Neural progenitor cell (in vitro differentiated cells): ENCODE data around the gene ZNF511. TPM values are rescaled to one million over a fixed set of nuclear protein-coding genes. Genes with fewer than 3 reads are reported as not detected.

Experiments used
- DNase-seq: peaks from one replicate; pipeline ENCODE4 v3.0.0-alpha.2; 2016; ENCODE audit warnings: low spot score
- H2AFZ ChIP-seq: fragments of 200-600 bp; sonication (generic); replicated peaks from 2 replicates; pipeline ENCODE4 v1.6.1; 2016; ENCODE audit warnings: antibody characterized with exemption
- H3F3A ChIP-seq: fragments of 200-600 bp; sonication (generic); 2 replicates; pipeline ENCODE4 v1.6.1; 2016; ENCODE audit warnings: antibody characterized with exemption, low read depth
- H3K27ac ChIP-seq: fragments of 200-600 bp; sonication (generic); 2 replicates; pipeline ENCODE4 v1.5.1; 2016; ENCODE audit warnings: mild to moderate bottlenecking
- H3K27me3 ChIP-seq: fragments of 200-600 bp; sonication (generic); 2 replicates; pipeline ENCODE4 v1.6.1; 2016; ENCODE audit warnings: mild to moderate bottlenecking, moderate library complexity
- H3K36me3 ChIP-seq: fragments of 200-600 bp; sonication (generic); 2 replicates; pipeline ENCODE4 v1.5.1; 2016
- H3K4me1 ChIP-seq: fragments of 200-600 bp; sonication (generic); 2 replicates; pipeline ENCODE4 v1.6.1; 2016; ENCODE audit warnings: mixed run types
- H3K4me2 ChIP-seq: fragments of 200-600 bp; sonication (generic); 2 replicates; pipeline ENCODE4 v1.6.1; 2016
- H3K4me3 ChIP-seq: fragments of 200-600 bp; sonication (generic); 2 replicates; pipeline ENCODE4 v1.5.1; 2016
- H3K79me2 ChIP-seq: fragments of 200-600 bp; sonication (generic); 2 replicates; pipeline ENCODE4 v1.6.1; 2016; ENCODE audit warnings: low read depth
- H3K9ac ChIP-seq: fragments of 200-600 bp; sonication (generic); 2 replicates; pipeline ENCODE4 v1.6.1; 2016
- H3K9me3 ChIP-seq: fragments of 200-600 bp; sonication (generic); 2 replicates; pipeline ENCODE4 v1.5.1; 2016; ENCODE audit warnings: low read depth
- H4K20me1 ChIP-seq: fragments of 200-600 bp; sonication (generic); 2 replicates; pipeline ENCODE4 v1.6.1; 2016; ENCODE audit warnings: low read depth
- H3K27ac Mint-ChIP-seq: 3 replicates; pipeline ENCODE4 v1.8.0; 2021; ENCODE audit warnings: mixed read lengths
- H3K27me3 Mint-ChIP-seq: 2 replicates; pipeline ENCODE4 v1.8.0; 2022; ENCODE audit warnings: low read depth, mild to moderate bottlenecking, inconsistent platforms, moderate library complexity, mixed read lengths; ENCODE audit not compliant: insufficient read depth
- H3K36me3 Mint-ChIP-seq: 3 replicates; pipeline ENCODE4 v1.8.0; 2021; ENCODE audit warnings: mixed read lengths
- H3K4me1 Mint-ChIP-seq: 3 replicates; pipeline ENCODE4 v1.8.0; 2021; ENCODE audit warnings: mixed read lengths
- H3K4me3 Mint-ChIP-seq: 3 replicates; pipeline ENCODE4 v1.8.0; 2021; ENCODE audit warnings: mild to moderate bottlenecking, moderate library complexity, mixed read lengths
- H3K9me3 Mint-ChIP-seq: 3 replicates; pipeline ENCODE4 v1.8.0; 2020; ENCODE audit warnings: mixed read lengths
- EZH2 ChIP-seq: fragments of 200-600 bp; sonication (generic); IDR thresholded peaks from 2 replicates; pipeline ENCODE4 v1.6.1; 2017; ENCODE audit warnings: antibody characterized with exemption, mild to moderate bottlenecking, moderate library complexity
- EZH2phosphoT487 ChIP-seq: fragments of 200-600 bp; sonication (generic); IDR thresholded peaks from 2 replicates; pipeline ENCODE4 v1.6.1; 2017; ENCODE audit warnings: antibody characterized with exemption
- total RNA-seq: library from RNA; depleted of rRNA; stranded (reverse); fragments of >200 nt; gene quantifications from 2 replicates; pipeline ENCODE4 v1.2.3, GENCODE V29; 2015; ENCODE audit warnings: low replicate concordance
- TF ChIP-seq, protein P1 (sequence below): fragments of 200-600 bp; sonication (generic); IDR thresholded peaks from 2 replicates; pipeline ENCODE4 v1.5.1; 2017; ENCODE audit warnings: antibody characterized with exemption, mild to moderate bottlenecking

The ZNF511 gene
- total RNA-seq, 1 donor from 2014 or later, result 44.4 TPM

GRCh38 chr10:133298466-133298865 is 10.2 kb upstream of the ZNF511 start:
- H2AFZ ChIP-seq, result no peak overlapping the region
- no peaks in the 10 kb centered on the region for H3K36me3 ChIP-seq
- no peaks in the 10 kb centered on the region for H3K4me1 ChIP-seq
- Mint-ChIP-seq H3K27me3 (peaks cover 3% of the 10 kb centered on the region), H3K36me3 (peaks cover 25% of the 10 kb centered on the region), H3K27ac (no peak overlapping the region), H3K4me3 (no peak overlapping the region), H3K4me1 (no peaks in the 10 kb centered on the region), H3K9me3 (no peaks in the 10 kb centered on the region)
- DNase-seq, result no peak
- H3K4me2 ChIP-seq, result no peak overlapping the region
- H3K27ac ChIP-seq, result no peak overlapping the region
- H3F3A ChIP-seq, result no peaks in the 10 kb centered on the region
- no peak overlapping the region for H3K9ac ChIP-seq
- peaks cover 10% of the 10 kb centered on the region for H3K79me2 ChIP-seq
- no peak overlapping the region for H3K4me3 ChIP-seq
- peaks cover 10% of the 10 kb centered on the region for H4K20me1 ChIP-seq
- TF ChIP-seq, protein P1, sequence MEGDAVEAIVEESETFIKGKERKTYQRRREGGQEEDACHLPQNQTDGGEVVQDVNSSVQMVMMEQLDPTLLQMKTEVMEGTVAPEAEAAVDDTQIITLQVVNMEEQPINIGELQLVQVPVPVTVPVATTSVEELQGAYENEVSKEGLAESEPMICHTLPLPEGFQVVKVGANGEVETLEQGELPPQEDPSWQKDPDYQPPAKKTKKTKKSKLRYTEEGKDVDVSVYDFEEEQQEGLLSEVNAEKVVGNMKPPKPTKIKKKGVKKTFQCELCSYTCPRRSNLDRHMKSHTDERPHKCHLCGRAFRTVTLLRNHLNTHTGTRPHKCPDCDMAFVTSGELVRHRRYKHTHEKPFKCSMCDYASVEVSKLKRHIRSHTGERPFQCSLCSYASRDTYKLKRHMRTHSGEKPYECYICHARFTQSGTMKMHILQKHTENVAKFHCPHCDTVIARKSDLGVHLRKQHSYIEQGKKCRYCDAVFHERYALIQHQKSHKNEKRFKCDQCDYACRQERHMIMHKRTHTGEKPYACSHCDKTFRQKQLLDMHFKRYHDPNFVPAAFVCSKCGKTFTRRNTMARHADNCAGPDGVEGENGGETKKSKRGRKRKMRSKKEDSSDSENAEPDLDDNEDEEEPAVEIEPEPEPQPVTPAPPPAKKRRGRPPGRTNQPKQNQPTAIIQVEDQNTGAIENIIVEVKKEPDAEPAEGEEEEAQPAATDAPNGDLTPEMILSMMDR, result no peak
- TF ChIP-seq EZH2phosphoT487 (no peak), EZH2 (no peak)
- H3K9me3 ChIP-seq, result no peaks in the 10 kb centered on the region
- no peaks in the 10 kb centered on the region for H3K27me3 ChIP-seq

DNA sequence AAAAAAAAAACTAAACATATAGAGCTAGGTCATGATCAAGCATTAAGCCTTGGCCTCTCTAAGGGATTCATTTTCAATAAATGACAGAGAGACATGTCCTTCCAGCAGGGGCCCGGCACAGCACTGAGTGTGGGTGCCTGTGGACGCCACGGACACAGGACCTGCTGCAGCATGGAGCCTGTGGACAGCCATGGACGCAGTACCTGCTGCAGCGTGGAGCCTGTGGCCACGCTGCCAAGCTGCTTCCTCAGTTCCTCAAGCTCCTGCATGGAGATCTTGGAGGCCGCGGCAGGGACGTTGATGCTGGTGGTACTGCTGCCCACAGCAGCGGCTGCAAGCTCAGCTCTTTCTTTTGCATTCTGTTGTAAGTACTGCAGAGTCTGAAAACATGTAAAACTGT is 9.5 kb upstream of the ZNF511 start:
- no peak overlapping the region for H3K4me3 ChIP-seq
- Mint-ChIP-seq H3K27me3 (peaks cover 3% of the 10 kb centered on the region), H3K4me1 (no peaks in the 10 kb centered on the region), H3K9me3 (no peaks in the 10 kb centered on the region), H3K36me3 (peaks cover 25% of the 10 kb centered on the region), H3K27ac (no peak overlapping the region), H3K4me3 (no peak overlapping the region)
- no peaks in the 10 kb centered on the region for H3F3A ChIP-seq
- peaks cover 17% of the 10 kb centered on the region for H3K79me2 ChIP-seq
- H3K4me1 ChIP-seq, result no peaks in the 10 kb centered on the region
- TF ChIP-seq EZH2phosphoT487 (no peak), EZH2 (no peak)
- TF ChIP-seq, protein P1, result no peak
- H3K4me2 ChIP-seq, result no peak overlapping the region
- no peak overlapping the region for H3K27ac ChIP-seq
- peaks cover 17% of the 10 kb centered on the region for H4K20me1 ChIP-seq
- no peak overlapping the region for H3K9ac ChIP-seq
- H3K9me3 ChIP-seq, result no peaks in the 10 kb centered on the region
- no peak for DNase-seq
- no peak overlapping the region for H2AFZ ChIP-seq
- H3K36me3 ChIP-seq, result no peaks in the 10 kb centered on the region
- H3K27me3 ChIP-seq, result no peaks in the 10 kb centered on the region

DNA sequence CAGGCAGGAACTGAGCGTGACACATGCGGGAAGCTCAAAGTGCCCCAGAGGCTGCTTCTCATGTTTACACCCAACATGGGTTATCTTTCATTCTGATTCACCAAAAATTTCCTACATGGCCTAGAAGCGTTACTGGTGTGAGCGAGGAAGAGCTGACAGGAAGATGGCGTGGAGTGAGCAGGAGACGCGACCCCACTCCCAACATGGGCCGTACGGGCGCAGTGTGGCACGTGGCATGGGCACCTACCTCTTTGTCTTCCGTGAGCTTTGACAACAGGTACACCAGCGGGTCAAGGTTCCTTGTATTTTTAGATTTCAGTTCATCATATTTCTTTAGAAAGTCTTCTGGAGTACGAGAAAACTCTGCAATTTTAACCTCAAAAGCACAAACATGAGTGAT is 9.0 kb upstream of the ZNF511 start:
- H3K9me3 Mint-ChIP-seq, result no peaks in the 10 kb centered on the region
- H3K4me3 ChIP-seq, result no peak overlapping the region
- peaks cover 22% of the 10 kb centered on the region for H3K79me2 ChIP-seq
- H3K4me3 Mint-ChIP-seq, result no peak overlapping the region
- H3K4me2 ChIP-seq, result no peak overlapping the region
- no peaks in the 10 kb centered on the region for H3K27me3 ChIP-seq
- no peaks in the 10 kb centered on the region for H3K9me3 ChIP-seq
- H3K36me3 ChIP-seq, result no peaks in the 10 kb centered on the region
- peaks cover 19% of the 10 kb centered on the region for H4K20me1 ChIP-seq
- no peak for TF ChIP-seq EZH2phosphoT487
- TF ChIP-seq EZH2, result no peak
- TF ChIP-seq, protein P1, result no peak
- H3K27ac ChIP-seq, result no peak overlapping the region
- no peak overlapping the region for H2AFZ ChIP-seq
- H3K9ac ChIP-seq, result no peak overlapping the region
- H3K36me3 Mint-ChIP-seq, result peaks cover 22% of the 10 kb centered on the region
- no peak overlapping the region for H3K27ac Mint-ChIP-seq
- DNase-seq, result no peak
- H3F3A ChIP-seq, result no peaks in the 10 kb centered on the region
- peaks cover 3% of the 10 kb centered on the region for H3K27me3 Mint-ChIP-seq
- H3K4me1 Mint-ChIP-seq, result no peaks in the 10 kb centered on the region
- H3K4me1 ChIP-seq, result no peaks in the 10 kb centered on the region
